HEK293 (cell line): Measurements from ENCODE around the gene CYB5R4.

Source experiments
- FEZF1 ChIP-seq: fragments of 450-650 bp; formaldehyde crosslinking; IDR thresholded peaks from 2 replicates; pipeline ENCODE4 v1.5.1; 2016; ENCODE audit warnings: missing biosample characterization, missing genetic modification characterization
- HOXA7 ChIP-seq: sonication (generic); formaldehyde crosslinking; IDR thresholded peaks from 2 replicates; pipeline ENCODE4 v1.8.1; 2022; ENCODE audit warnings: missing genetic modification reagents, borderline replicate concordance
- KLF1 ChIP-seq: fragments of 450-650 bp; formaldehyde crosslinking; IDR thresholded peaks from 2 replicates; pipeline ENCODE4 v1.5.1; 2016; ENCODE audit warnings: missing biosample characterization, missing genetic modification characterization
- KLF8 ChIP-seq: fragments of 450-650 bp; formaldehyde crosslinking; IDR thresholded peaks from 2 replicates; pipeline ENCODE4 v1.5.1; 2016; ENCODE audit warnings: missing biosample characterization, missing genetic modification characterization
- KLF9 ChIP-seq: fragments of 450-650 bp; formaldehyde crosslinking; IDR thresholded peaks from 2 replicates; pipeline ENCODE4 v1.5.1; 2016; ENCODE audit warnings: missing biosample characterization, missing genetic modification characterization, low read depth
- PRDM10 ChIP-seq: fragments of 450-650 bp; formaldehyde crosslinking; IDR thresholded peaks from 2 replicates; pipeline ENCODE4 v1.5.1; 2016; ENCODE audit warnings: missing biosample characterization, missing genetic modification characterization
- SP3 ChIP-seq: fragments of 450-650 bp; formaldehyde crosslinking; IDR thresholded peaks from 2 replicates; pipeline ENCODE4 v1.5.1; 2016; ENCODE audit warnings: missing biosample characterization, missing genetic modification characterization
- TRIM28 ChIP-seq: IDR thresholded peaks from 2 replicates; pipeline ENCODE4 v1.6.1; 2011; ENCODE audit warnings: low read length, control low read depth, borderline replicate concordance
- ZBTB17 ChIP-seq: fragments of 450-650 bp; formaldehyde crosslinking; IDR thresholded peaks from 2 replicates; pipeline ENCODE4 v1.5.1; 2016; ENCODE audit warnings: missing biosample characterization, missing genetic modification characterization
- ZBTB8A ChIP-seq: fragments of 450-650 bp; formaldehyde crosslinking; IDR thresholded peaks from 2 replicates; pipeline ENCODE4 v1.5.1; 2016; ENCODE audit warnings: missing biosample characterization, missing genetic modification characterization
- ZNF10 ChIP-seq: fragments of 450-650 bp; formaldehyde crosslinking; IDR thresholded peaks from 2 replicates; pipeline ENCODE4 v1.5.1; 2017; ENCODE audit warnings: missing biosample characterization, missing genetic modification characterization
- ZNF221 ChIP-seq: fragments of 450-650 bp; formaldehyde crosslinking; IDR thresholded peaks from 2 replicates; pipeline ENCODE4 v1.5.1; 2017; ENCODE audit warnings: missing biosample characterization, missing genetic modification characterization, borderline replicate concordance
- ZNF223 ChIP-seq: fragments of 450-650 bp; formaldehyde crosslinking; IDR thresholded peaks from 2 replicates; pipeline ENCODE4 v1.5.1; 2016; ENCODE audit warnings: missing biosample characterization, missing genetic modification characterization
- ZNF23 ChIP-seq: fragments of 450-650 bp; formaldehyde crosslinking; IDR thresholded peaks from 2 replicates; pipeline ENCODE4 v1.5.1; 2016; ENCODE audit warnings: missing biosample characterization, missing genetic modification characterization, borderline replicate concordance
- ZNF248 ChIP-seq: fragments of 450-650 bp; formaldehyde crosslinking; IDR thresholded peaks from 2 replicates; pipeline ENCODE4 v1.5.1; 2017; ENCODE audit warnings: missing biosample characterization, missing genetic modification characterization
- ZNF280C ChIP-seq: fragments of 450-650 bp; formaldehyde crosslinking; IDR thresholded peaks from 2 replicates; pipeline ENCODE4 v1.5.1; 2016; ENCODE audit warnings: missing biosample characterization, missing genetic modification characterization
- ZNF354C ChIP-seq: fragments of 450-650 bp; formaldehyde crosslinking; IDR thresholded peaks from 2 replicates; pipeline ENCODE4 v1.5.1; 2016; ENCODE audit warnings: missing biosample characterization, missing genetic modification characterization, low read depth, borderline replicate concordance
- ZNF555 ChIP-seq: fragments of 450-650 bp; formaldehyde crosslinking; conservative IDR thresholded peaks from 2 replicates; pipeline ENCODE4 v1.5.1; 2017; ENCODE audit warnings: missing biosample characterization, mild to moderate bottlenecking, missing genetic modification characterization, inconsistent platforms
- ZNF585B ChIP-seq: fragments of 450-650 bp; formaldehyde crosslinking; IDR thresholded peaks from 2 replicates; pipeline ENCODE4 v1.5.1; 2016; ENCODE audit warnings: missing biosample characterization, missing genetic modification characterization
- ZNF610 ChIP-seq: fragments of 450-650 bp; formaldehyde crosslinking; IDR thresholded peaks from 2 replicates; pipeline ENCODE4 v1.5.1; 2016; ENCODE audit warnings: missing biosample characterization, missing genetic modification characterization, borderline replicate concordance
- ZNF629 ChIP-seq: fragments of 450-650 bp; formaldehyde crosslinking; IDR thresholded peaks from 2 replicates; pipeline ENCODE4 v1.5.1; 2017; ENCODE audit warnings: missing biosample characterization, missing genetic modification characterization
- ZNF645 ChIP-seq: fragments of 450-650 bp; formaldehyde crosslinking; IDR thresholded peaks from 2 replicates; pipeline ENCODE4; 2016; ENCODE audit warnings: missing biosample characterization, missing genetic modification characterization
- ZSCAN30 ChIP-seq: fragments of 450-650 bp; IDR thresholded peaks from 2 replicates; pipeline ENCODE4 v1.5.1; 2018; ENCODE audit warnings: missing biosample characterization, mild to moderate bottlenecking, missing genetic modification characterization, moderate library complexity
- TF ChIP-seq, protein P1 (sequence below): fragments of 450-650 bp; formaldehyde crosslinking; IDR thresholded peaks from 2 replicates; pipeline ENCODE4 v1.5.1; 2017; ENCODE audit warnings: missing biosample characterization, missing genetic modification characterization
- TF ChIP-seq, protein P2 (sequence below): fragments of 450-650 bp; formaldehyde crosslinking; IDR thresholded peaks from 2 replicates; pipeline ENCODE4 v1.5.1; 2017; ENCODE audit warnings: missing biosample characterization, mild to moderate bottlenecking, missing genetic modification characterization, moderate library complexity
- TF ChIP-seq, protein P3 (sequence below): fragments of 450-650 bp; formaldehyde crosslinking; optimal IDR thresholded peaks from 2 replicates; pipeline ENCODE3; 2016; ENCODE audit warnings: missing biosample characterization, mild to moderate bottlenecking, missing genetic modification characterization

CYB5R4 gene

DNA sequence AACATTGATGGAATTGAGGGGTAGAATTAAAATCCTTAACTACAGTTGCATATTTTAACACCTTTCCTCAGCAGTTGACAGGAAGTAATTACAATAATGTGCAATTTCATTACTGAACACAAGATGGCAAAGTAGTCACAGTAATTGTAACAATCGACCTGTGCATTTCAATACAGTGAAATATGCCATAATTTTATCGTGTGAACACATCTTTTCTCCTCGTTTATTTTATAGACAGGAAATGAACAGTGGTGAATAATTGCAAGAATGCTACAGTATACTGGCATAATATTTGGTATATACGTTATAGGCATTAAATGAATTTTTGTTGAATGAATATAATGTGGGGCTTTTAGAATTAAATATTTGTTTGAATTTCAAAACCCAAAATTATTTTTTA lies 25.0 kb downstream of the CYB5R4 start (continued):
- TF ChIP-seq HOXA7 (CRISPR knock-in tag) (no peak), KLF8 (tag by site-specific recombination) (no peak), ZNF223 (no peak), TRIM28 (0 out of 2 replicates have a peak, but pooled peaks have one; percentile 21), ZNF645 (tag by site-specific recombination) (no peak), ZNF221 (tag by site-specific recombination) (0 out of 2 replicates have a peak, but pooled peaks have one; percentile 79), ZNF555 (tag by site-specific recombination) (no peak), KLF1 (tag by site-specific recombination) (no peak), KLF9 (no peak), ZNF354C (tag by site-specific recombination) (no peak), ZNF248 (tag by site-specific recombination) (no peak), SP3 (tag by site-specific recombination) (no peak), ZSCAN30 (peak; percentile 61; the same call in 1 of the 2 replicates), ZBTB17 (tag by site-specific recombination) (peak; percentile 61; the same call in 1 of the 2 replicates), PRDM10 (tag by site-specific recombination) (no peak), ZNF585B (tag by site-specific recombination) (no peak), ZNF610 (tag by site-specific recombination) (no peak), FEZF1 (tag by site-specific recombination) (peak; percentile 31; the same call in 1 of the 2 replicates), ZNF280C (no peak), ZBTB8A (tag by site-specific recombination) (no peak), ZNF10 (peak; percentile 98), ZNF23 (tag by site-specific recombination) (no peak), ZNF629 (no peak)
- TF ChIP-seq, protein P1, sequence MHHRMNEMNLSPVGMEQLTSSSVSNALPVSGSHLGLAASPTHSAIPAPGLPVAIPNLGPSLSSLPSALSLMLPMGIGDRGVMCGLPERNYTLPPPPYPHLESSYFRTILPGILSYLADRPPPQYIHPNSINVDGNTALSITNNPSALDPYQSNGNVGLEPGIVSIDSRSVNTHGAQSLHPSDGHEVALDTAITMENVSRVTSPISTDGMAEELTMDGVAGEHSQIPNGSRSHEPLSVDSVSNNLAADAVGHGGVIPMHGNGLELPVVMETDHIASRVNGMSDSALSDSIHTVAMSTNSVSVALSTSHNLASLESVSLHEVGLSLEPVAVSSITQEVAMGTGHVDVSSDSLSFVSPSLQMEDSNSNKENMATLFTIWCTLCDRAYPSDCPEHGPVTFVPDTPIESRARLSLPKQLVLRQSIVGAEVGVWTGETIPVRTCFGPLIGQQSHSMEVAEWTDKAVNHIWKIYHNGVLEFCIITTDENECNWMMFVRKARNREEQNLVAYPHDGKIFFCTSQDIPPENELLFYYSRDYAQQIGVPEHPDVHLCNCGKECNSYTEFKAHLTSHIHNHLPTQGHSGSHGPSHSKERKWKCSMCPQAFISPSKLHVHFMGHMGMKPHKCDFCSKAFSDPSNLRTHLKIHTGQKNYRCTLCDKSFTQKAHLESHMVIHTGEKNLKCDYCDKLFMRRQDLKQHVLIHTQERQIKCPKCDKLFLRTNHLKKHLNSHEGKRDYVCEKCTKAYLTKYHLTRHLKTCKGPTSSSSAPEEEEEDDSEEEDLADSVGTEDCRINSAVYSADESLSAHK (tag by site-specific recombination), result no peak
- TF ChIP-seq, protein P2, sequence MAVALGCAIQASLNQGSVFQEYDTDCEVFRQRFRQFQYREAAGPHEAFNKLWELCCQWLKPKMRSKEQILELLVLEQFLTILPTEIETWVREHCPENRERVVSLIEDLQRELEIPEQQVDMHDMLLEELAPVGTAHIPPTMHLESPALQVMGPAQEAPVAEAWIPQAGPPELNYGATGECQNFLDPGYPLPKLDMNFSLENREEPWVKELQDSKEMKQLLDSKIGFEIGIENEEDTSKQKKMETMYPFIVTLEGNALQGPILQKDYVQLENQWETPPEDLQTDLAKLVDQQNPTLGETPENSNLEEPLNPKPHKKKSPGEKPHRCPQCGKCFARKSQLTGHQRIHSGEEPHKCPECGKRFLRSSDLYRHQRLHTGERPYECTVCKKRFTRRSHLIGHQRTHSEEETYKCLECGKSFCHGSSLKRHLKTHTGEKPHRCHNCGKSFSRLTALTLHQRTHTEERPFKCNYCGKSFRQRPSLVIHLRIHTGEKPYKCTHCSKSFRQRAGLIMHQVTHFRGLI, result no peak
- TF ChIP-seq, protein P3, sequence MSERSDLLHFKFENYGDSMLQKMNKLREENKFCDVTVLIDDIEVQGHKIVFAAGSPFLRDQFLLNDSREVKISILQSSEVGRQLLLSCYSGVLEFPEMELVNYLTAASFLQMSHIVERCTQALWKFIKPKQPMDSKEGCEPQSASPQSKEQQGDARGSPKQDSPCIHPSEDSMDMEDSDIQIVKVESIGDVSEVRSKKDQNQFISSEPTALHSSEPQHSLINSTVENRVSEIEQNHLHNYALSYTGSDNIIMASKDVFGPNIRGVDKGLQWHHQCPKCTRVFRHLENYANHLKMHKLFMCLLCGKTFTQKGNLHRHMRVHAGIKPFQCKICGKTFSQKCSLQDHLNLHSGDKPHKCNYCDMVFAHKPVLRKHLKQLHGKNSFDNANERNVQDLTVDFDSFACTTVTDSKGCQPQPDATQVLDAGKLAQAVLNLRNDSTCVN (tag by site-specific recombination), result no peak
